NCI-H526 treated with DMSO at 0.1 percent for 48 hours (cell line): ENCODE data around the gene PSMD7.

Source experiments
- DNase-seq: peaks from one replicate; lab custom pipeline; 2025; lab: John Stamatoyannopoulos, UW

The PSMD7 gene

GRCh38 chr16:74296432-74297144 lies at the start of gene PSMD7:
PSMD7 (plus strand) TSS chr16:74296814; CDS start chr16:74296915, 101 bp downstream.
- DNase-seq, result peak; percentile 67

DNA sequence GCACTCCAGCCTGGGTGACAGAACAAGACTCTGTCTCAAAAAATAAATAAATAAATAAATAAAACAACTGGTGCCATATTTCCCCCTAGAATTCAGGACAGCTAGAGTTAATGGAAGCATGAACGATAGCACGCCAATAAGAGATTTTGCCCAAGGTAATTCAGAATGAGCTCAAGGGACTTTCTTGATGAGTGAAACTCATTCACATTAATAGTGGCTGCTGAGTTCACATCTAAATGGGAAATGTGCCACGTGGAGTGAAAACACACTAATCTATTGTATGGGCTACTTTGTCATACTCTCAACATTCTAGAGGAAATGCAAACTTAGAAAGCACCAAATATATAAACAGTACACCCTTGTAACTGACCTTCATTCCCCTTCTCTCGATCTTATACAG lies 47.4 kb upstream of the PSMD7 start:
- no peak for DNase-seq

DNA sequence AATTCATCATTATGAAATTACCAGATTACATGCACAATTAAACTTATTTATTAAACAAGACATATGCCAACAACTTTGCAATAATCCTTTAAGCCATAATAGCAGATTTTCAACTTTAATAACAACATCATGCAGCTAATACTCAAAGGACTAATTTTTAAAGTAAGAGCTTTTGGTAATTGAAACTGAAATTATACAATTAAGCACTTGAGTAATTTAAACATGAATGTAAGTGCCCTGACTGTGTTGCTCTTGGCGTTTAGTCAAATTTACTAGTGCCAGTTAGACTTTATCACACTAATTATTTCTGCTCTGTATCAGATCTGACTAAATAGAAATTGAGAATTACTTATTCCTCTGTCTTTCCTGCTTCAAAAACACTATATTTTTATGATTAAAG lies 46.8 kb upstream of the PSMD7 start:
- DNase-seq, result no peak

DNA sequence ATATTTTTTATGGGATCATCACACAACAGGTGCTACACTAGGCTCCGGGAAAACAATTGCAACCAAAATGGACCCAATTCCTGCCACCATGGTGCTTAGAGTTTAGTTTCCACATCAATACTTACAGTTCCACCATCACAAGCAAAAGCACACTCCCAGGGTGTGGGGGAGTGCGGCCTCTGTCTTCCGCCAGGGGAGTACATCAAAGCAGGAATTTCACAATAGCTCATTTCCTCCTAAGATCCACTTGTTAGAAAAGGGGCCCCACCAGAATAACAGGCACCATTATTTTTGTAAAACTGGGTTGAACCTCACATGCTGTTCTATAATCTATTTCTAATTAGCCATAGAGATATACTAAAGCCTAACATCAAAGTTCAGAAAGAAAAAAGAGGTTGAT lies 44.3 kb upstream of the PSMD7 start:
- no peak for DNase-seq

- no peak for DNase-seq
These were observed 43.3 kb upstream of the PSMD7 start for GRCh38 chr16:74253161-74253938.

DNA sequence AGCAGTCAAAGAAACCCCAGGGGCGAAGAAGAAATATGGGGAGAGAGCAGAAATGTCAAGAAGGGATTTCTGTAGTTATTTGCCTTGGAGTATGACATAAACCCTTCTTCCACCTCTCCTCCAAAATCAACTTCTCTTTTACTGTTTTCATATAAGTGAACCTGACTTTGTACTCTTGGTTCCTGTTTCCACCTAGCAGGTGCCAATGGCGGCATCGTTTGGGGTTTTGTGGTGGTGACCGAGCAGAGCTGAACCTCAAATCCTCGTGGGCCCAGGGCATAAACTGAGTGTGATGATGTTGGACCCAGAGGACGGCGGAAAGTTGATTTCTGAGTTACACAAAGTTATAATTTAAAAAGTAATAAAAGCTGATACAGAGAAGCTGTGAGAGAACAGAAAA lies 39.6 kb upstream of the PSMD7 start:
- DNase-seq, result no peak

- DNase-seq, result no peak
These were observed 35.5 kb upstream of the PSMD7 start for GRCh38 chr16:74261068-74261467.

DNA sequence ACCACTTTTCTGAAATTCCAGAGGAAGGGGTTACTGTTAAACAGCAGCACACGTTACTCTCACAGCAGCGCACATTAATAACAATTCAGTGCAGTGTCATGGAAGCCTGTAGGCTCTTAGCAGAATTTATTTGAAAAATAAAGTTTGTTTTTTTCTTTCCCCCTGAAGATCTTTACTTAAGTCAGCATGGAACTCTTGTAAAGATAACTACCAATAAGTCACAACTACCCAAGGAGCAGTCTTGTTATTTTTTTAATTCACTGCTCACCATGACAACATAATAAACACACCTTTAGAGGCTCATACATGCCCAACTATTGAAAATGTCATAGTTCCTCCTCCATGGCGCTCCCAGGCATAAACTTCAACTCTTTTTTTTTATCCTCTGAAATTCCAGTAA lies 31.8 kb upstream of the PSMD7 start:
- DNase-seq, result no peak

- DNase-seq, result no peak
These were observed 28.2 kb upstream of the PSMD7 start for GRCh38 chr16:74268372-74268782.

GRCh38 chr16:74271872-74272271 lies 24.7 kb upstream of the PSMD7 start:
- no peak for DNase-seq

- DNase-seq, result no peak
These were observed 21.5 kb upstream of the PSMD7 start for GRCh38 chr16:74275031-74275636.

GRCh38 chr16:74275711-74276110 lies 20.9 kb upstream of the PSMD7 start:
- no peak for DNase-seq

DNA sequence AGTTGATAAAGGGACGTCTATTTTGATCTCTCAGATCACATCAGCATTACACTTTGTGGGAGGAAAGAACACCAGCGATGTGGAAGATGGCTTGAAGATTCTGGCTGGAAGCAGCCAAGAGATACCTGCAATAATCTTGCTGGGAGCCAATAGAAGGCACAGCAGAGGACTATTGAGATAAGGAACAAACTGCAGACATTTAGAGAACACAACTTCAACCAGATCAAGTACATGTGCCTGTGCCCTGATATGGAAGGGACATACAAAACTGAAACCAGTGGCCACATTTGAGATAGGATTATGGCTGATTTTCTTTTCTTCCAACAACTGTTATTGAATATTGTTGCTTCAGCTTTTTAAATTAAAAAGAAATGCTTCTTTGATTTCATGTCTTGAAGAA lies 18.6 kb upstream of the PSMD7 start:
- no peak for DNase-seq

- DNase-seq, result no peak
These were observed 17.3 kb upstream of the PSMD7 start for GRCh38 chr16:74279266-74279665.

DNA sequence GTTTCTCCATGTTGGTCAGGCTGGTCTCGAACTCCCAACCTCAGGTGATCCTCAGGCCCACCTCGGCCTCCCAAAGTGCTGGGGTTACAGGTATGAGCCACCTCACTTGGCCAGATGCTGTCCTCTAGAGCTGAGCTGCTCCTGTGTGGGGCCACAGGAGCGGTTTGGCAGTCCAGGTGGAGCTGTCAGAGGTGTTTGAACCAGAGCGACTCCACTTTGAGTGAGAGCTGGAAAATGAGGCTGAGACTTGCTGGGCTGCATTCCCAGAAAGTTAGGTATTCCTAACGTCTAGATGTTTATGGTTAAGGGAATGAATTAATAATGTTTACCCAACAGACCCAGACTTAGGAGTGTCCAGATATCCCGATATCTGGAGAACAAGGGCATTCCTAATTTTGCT lies 16.8 kb upstream of the PSMD7 start:
- DNase-seq, result no peak

- DNase-seq, result no peak
These were observed 16.2 kb upstream of the PSMD7 start for GRCh38 chr16:74280448-74280847.

GRCh38 chr16:74281300-74281699 lies 15.3 kb upstream of the PSMD7 start:
- DNase-seq, result no peak

DNA sequence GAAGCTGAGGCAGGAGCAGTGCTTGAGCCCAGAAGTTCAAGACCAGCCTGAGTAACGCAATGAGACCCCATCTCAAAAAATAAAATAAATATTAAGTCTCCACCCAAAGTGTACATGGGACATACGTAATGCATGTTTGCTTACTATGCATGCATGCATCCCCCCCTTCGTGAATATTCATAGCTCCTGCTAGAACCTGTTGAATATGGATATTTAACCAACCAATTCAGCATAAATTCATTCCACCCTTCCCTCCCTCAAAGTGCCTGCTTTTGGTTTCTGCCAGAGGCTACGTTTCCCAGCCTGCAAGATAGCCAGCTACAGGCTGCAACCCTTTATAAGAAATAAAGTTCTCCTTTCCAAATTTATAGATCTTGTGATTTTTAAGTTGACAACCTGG lies 12.9 kb upstream of the PSMD7 start:
- DNase-seq, result no peak

GRCh38 chr16:74288065-74288464 lies 8.5 kb upstream of the PSMD7 start:
- DNase-seq, result no peak

DNA sequence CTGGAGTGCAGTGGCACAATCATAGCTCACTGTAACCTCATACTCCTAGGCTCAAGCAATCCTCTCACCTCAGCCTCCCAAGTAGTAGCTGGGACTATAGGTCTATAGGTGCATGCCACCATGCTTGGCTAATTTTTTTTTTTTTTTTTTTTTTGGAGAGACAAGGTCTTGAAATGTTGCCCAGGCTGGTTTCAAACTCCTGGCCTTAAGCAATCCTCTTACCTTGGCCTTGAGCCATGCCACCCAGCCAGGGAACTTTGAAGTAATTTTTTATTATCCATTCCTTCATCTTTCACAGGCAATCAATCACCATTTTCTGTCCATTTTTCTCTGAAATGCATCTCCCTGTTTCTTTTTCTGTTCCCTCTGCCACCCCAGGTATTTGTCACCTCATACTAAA lies 6.3 kb upstream of the PSMD7 start:
- no peak for DNase-seq

- no peak for DNase-seq
These were observed 5.4 kb upstream of the PSMD7 start for GRCh38 chr16:74291176-74291575.

GRCh38 chr16:74291577-74292208 lies 4.9 kb upstream of the PSMD7 start:
- DNase-seq, result no peak

DNA sequence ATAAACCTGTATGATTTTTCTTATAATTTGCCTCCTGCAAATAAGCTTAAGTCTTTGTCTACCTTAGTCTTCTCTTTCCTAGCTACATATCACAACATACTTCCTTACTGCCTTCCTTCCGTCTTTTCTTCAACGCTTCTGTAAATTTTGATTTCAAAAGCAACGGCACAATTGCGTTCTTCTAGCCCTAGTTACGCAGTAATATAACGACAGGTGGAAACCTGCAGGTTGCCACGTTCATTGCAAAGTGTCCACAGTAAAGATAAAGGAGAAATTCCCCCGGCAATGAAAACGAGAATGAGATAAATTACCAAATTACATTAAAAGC lies 546 bp upstream of the PSMD7 start:
- DNase-seq, result no peak
